Measurements from ENCODE around the gene SMIM23.
"Not testable (repeated sequence)": the region's sequence is repeated elsewhere in the genome, so short reads cannot be mapped to it uniquely, and the experiment has no call there.

The SMIM23 gene

DNA sequence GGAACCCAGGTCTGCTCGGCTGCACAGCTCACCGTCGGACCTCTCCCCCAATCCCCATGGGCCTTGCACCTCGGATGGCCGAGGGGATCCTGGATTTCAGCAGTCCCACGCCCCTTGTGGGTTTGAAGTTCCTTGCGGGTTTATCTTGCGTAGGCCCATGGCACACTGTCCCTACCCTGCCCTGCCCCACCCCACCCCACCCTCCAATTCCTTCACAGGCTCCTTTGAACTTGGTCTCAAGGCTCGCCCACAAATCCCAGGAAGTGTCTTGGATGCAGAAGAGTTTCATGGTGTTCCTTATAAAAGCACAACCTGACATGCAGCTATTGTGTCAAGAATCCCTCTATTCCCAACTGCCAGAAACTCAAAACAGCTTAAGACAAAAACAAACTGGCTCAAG, 11.2 kb upstream of the SMIM23 start:
- DNase-seq = no peak

- DNase-seq = no peak
Measured at GRCh38 chr5:171776213-171776612, 9.4 kb upstream of the SMIM23 start.

DNA sequence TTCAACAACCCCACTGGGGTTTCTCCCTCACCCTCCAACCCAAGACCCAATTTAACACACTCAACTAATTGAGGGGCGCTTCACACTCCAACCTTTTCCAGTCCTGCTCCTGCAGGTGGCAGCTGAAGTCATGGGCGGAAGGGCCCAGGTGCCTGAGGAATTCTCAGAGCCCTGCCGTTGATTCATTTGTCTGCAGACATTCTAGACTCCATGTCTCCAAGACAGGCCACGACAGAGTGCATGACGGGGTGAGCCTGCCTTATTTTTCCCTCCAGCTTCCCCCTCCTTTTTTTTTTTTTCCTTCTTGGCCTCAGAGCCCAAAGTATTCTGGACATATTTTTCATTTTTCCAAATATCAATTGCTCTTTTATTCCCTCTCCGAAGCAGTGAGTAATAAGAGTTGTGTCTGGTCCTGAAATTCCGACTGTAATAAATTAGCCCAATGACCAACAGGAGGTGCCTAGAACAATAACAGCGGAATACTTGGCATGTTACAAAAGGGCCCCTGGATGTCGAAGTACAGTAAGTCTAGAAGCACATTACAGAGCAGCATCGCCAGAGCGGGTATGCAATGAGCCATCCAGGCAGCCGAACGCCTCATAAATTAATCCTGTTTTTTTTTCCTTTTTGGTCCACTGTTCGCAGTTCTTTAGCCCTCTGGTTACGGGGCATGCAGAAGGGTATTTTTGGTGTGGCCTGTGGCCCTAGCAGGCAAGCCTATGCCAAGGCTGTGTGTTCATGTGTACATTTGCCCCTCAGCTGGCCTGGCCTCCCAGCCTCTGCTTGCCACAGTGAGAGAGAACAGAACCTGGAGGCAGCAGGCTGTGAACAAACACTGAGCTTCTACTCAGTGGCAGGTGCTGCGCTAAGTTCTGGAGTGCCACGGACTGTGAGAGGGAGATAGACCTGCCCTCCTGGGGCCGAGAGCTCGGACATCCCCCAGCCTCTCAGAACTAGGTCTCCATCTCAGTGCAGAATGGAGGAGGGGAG, 8.6 kb upstream of the SMIM23 start:
- DNase-seq = no peak

- not testable (repeated sequence) for DNase-seq
Measured at GRCh38 chr5:171781744-171782143, 3.9 kb upstream of the SMIM23 start.

DNA sequence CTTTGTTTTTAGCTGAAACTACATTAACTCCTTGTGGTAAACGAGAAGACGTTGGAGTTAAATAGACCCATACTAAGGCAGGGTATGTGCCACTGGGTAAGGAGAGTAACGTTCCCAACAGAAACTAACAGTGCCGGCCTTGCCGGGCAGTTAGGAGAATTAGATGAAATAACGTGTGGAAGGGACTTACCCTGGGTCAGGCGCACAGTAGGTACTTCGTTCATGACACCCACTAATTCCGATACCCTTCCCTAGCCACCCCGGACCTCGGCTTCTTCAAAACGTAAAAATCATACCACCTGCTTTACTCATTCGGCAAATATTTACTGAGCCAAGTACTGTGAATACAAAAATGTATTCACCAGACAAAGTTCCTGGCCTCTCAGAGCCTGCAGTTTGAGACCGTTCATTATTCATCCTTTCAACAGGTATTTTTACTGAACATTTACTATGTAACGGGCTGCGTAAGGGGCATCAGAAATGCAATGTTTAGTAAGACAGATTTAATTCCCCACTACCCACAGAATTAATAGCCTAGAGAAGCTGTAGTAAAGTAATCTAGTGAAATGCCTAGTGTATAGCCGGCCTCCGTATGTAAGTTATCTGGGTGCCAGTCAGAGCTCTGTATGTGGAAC, 3.2 kb upstream of the SMIM23 start:
- DNase-seq = no peak

- DNase-seq = no peak
Measured at GRCh38 chr5:171783051-171783450, 2.6 kb upstream of the SMIM23 start.

DNA sequence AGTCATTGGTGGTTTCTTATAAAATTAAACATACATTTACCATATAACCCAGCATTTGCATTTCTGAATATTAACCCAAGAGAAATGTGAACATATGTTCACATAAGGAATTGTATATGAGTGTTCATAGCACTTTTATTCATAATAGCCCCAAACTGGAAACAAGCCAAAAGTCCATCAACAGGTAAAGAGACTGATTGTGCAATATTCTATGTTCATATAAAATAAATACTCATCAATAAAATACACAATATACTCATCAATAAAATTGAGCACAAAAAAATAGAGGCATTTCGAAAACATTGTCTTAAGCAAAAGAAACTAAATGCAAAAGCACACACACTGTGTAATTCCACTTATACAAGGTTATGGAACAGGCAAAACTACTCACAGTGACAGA, 3.7 kb downstream of the SMIM23 start:
- DNase-seq = no peak

- DNase-seq = no peak
Measured at GRCh38 chr5:171790408-171790807, 4.8 kb downstream of the SMIM23 start.

GRCh38 chr5:171794470-171794960, 8.9 kb downstream of the SMIM23 start:
- no peak for DNase-seq

- DNase-seq = no peak
Measured at GRCh38 chr5:171795381-171795780, 9.8 kb downstream of the SMIM23 start.

DNA sequence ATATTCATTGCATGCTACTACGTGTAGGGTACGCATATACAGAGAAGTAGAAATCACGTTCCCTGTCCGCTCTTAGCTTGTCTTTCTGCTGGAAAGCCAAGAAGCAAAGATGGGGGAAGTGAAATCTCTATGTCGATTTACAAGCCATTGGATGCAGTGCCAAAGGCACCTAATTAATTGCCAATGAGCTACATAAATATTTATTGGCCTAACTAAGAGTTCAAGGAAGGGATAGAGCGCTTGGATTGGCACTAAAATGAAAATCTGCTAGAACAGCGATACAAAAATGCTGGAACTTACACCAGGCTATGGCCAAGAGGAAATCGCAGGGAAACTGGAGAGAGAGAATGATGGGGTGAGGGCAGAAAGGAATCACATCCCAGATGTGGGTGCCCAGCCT, 10.8 kb downstream of the SMIM23 start:
- no peak for DNase-seq

- no peak for DNase-seq
Measured at GRCh38 chr5:171797543-171797942, 11.9 kb downstream of the SMIM23 start.

GRCh38 chr5:171798418-171798817, 12.8 kb downstream of the SMIM23 start:
- no peak for DNase-seq

GRCh38 chr5:171801839-171802238, 16.2 kb downstream of the SMIM23 start:
- DNase-seq = no peak

DNA sequence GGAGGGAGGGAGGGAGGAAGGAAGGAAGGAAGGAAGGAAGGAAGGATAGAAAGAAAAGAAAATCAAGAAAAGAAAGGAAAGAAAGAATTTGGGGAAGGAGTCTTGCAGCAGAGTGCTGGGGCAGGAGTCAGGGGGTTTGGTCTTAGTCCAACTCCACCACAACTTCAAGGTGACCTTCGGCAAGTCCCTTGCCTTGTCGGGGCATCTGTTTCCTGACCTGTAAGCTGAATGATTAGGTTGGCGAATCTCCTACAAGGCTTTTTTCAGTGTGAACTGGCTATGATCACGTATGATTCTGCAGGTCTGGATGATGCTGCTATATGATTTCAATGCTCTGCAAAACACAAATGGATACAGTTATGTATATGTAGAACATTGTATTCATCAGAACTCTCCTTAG, 20.1 kb downstream of the SMIM23 start:
- DNase-seq = no peak

DNA sequence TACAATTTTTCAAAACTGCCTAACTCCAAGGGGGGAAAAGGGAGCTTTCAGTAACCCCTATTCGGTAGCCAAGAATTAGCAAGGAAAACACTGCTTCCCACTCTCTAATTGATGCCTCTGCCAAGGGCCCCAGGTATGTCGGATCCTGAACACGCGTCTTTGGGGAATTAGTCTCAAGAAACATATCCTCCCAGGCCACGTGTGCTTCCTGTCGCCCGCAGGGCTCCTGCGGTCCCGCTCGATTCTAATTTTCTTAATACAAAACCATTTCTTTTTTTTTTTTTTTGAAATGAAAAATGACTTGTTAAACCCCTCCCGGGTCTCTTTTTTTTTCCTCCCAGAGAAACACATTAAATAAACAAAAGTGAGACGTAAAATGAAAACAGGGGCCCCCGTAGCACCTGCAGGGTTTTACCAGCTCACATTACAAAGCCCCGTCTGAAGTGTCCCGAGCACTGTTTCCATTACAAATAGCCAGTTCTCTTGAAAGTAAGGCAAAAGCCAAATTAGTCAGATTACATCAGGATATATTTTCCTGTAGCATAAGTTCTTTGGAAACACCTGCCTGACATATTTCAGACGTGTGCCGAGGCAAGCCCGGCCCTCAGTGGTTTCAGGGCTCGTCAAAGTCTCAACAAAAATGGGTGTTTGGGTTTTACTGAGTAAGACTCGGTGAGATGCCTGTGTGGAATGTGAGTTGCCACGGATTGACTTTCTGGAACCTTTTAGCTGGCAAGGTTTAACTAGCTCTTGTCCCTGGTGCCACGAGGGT, 21.5 kb downstream of the SMIM23 start:
- DNase-seq = no peak

GRCh38 chr5:171808453-171808852, 22.8 kb downstream of the SMIM23 start:
- DNase-seq = no peak

GRCh38 chr5:171808951-171809350, 23.3 kb downstream of the SMIM23 start:
- DNase-seq = no peak

GRCh38 chr5:171810227-171810626, 24.6 kb downstream of the SMIM23 start:
- no peak for DNase-seq

DNA sequence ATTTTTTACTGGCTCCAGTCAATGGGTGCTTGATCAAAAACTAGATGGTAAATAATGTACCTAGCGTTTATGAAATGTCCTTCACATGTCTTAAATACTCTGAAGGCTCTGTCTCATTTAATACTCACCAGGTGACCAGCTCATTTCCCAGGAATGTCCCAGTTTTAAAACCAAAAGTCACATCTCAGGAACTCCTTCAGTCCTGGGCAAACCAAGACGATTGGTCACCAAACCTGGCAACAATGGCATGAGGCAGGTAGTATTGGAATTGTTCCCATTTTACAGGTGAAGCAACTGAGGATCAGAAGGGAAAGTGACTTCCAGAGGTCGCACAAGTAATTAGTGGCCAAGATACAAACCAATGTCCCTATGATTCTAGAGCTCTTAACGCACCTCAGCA, 27.7 kb downstream of the SMIM23 start:
- no peak for DNase-seq

DNA sequence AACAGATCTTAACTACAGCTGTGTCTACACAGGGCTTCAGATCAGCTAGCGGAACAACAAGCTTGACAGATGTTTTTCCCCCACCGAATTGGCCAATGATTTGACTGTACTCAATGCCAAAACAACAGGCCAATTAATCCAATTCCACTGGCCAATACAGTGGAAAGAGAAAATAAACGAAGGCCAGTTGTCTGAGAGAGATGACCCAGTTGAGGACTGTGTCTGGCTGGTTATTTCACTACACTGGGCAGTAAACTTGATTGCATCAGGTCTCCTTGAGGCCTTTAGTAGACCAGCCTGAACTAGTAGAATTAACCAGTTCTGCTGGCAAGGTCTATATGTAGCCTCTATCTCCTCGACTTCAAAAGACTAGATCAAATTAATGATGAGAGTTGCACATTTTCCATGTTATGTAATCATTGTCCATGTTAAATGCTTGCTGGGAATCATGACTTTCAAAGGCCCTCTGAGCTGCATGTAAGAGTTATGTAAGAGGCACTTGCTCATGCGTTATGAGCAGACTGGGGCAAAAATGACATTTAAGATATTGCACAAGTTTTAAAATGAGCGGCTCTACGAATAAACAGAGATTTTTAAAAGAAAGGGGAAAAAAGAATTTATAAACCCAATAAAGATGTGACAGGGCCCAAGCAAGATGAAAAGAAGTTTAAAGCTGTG, 28.3 kb downstream of the SMIM23 start:
- DNase-seq = no peak

DNA sequence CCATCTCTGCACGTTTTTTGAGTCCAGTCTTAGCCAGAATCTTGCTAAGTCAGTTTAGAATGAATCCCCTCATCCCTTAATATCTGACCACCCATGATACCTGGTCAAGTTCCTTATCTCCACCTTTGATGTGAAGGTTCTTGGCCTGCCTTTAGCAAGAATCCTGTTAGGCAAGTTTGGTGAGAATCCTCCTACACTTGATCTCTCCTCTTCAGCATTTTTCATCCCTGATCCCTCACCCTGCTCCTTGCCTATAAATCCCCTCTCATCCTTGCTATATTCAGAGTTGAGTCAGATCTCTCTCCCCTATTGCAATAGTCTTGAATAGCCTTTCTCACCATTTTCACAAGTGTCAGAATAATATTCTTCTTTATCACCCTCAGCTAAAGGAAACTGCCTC, 31.0 kb downstream of the SMIM23 start:
- DNase-seq = no peak

DNA sequence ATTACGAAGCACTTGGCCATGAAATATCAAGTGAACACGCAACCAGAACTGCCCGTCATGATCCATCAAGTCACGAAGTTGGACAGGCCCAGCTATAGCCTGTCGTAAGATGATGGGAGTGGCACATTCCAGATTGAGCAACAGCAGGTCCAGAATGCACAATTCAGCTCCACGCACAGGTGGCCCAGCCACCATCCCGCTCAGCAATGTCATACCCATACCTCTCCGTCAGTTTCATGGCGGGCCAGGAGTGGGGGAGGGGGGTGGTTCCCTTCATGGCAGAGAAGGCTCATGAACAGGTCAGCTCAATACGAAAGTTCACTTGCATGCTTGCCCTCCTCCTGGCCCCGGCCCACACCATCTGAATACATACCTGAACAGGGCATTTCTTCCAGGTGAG, 34.9 kb downstream of the SMIM23 start:
- no peak for DNase-seq

Measured in CD4-positive, alpha-beta T cell treated with Interleukin-17A for 4 hours (primary cell).